HCT116 (cell line): Measurements from ENCODE around the gene RBL1. TPM values are rescaled to one million over a fixed set of nuclear protein-coding genes. Genes with fewer than 3 reads are reported as not detected.
A peak's percentile ranks its signal among the peaks of the same experiment; 100 is the strongest.

Experiments
- ATAC-seq: fragments of 200-7000 bp; cut with Tn5 transposase; 2 replicates; pipeline ENCODE4 v1.9.1; 2020; ENCODE audit warnings: mild to moderate bottlenecking, moderate library complexity
- BruUV-seq: library from RNA; stranded (reverse); fragments of 400-500 nt; replicated peaks from 2 replicates; lab custom pipeline; 2021; lab: Mats Ljungman, UMichigan
- CTCF ChIA-PET: fragments of 300-600 bp; sonication (Branson Sonifier 250); formaldehyde crosslinking; loops from one replicate; lab custom pipeline; 2021; ENCODE audit warnings: antibody characterized with exemption; lab: Charles Lee
- POLR2A ChIA-PET: fragments of 300-600, 350-600 bp; sonication (Branson Sonifier 250); formaldehyde crosslinking; loops from one replicate; lab custom pipeline; 2021; ENCODE audit warnings: antibody characterized with exemption; lab: Charles Lee
- RAD21 ChIA-PET, 2 experiments: fragments of 300-600 bp; sonication (Branson Sonifier 250); formaldehyde crosslinking; loops; one replicate each; lab custom pipeline; 2023; ENCODE audit warnings: low total read pairs in 2 of 2; ENCODE audit not compliant: uncharacterized antibody in 2 of 2, unreplicated experiment in 2 of 2, low non-redundant PET in 1 of 2; lab: Charles Lee
- DNase-seq: peaks from one replicate; pipeline ENCODE4 v3.0.0-alpha.2; 2010; ENCODE audit warnings: low read depth, low spot score
- H2AFZ ChIP-seq: fragments of 200-600 bp; shearing (Covaris generic), sonication (generic); 2 replicates; pipeline ENCODE4 v1.6.1; 2017; ENCODE audit warnings: low read depth, mixed run types, mixed read lengths, antibody characterized with exemption, low read length; ENCODE audit not compliant: poor library complexity, severe bottlenecking
- H3K27ac ChIP-seq: 2 replicates; pipeline ENCODE4 v1.5.1; 2012; ENCODE audit warnings: low read depth, low read length
- H3K27me3 ChIP-seq: fragments of 200-600 bp; sonication (generic); 2 replicates; pipeline ENCODE4 v1.6.1; 2016; ENCODE audit warnings: mixed run types, low read length, mixed read lengths; ENCODE audit not compliant: insufficient read depth
- H3K36me3 ChIP-seq, 2 experiments: fragments of 200-500 bp in 1 of 2; fragments of 200-600 bp in 1 of 2; sonication (Bioruptor generic) in 1 of 2; sonication (generic) in 1 of 2; 2 replicates each; pipeline versions ENCODE4 v1.5.1 to v1.6.1; 2014 to 2016; ENCODE audit warnings: low read length in 2 of 2, inconsistent platforms in 1 of 2, mixed read lengths in 1 of 2, mixed run types in 1 of 2; ENCODE audit not compliant: insufficient read depth in 2 of 2, control insufficient read depth in 1 of 2
- H3K4me1 ChIP-seq, 2 experiments: fragments of 200-600 bp in 1 of 2; sonication (generic) in 1 of 2; 2 replicates each; pipeline versions ENCODE4 v1.5.1 to v1.6.1; 2012 to 2017; ENCODE audit warnings: low read length in 2 of 2, inconsistent platforms in 1 of 2, mild to moderate bottlenecking in 1 of 2, mixed read lengths in 1 of 2, mixed run types in 1 of 2, moderate library complexity in 1 of 2; ENCODE audit not compliant: insufficient read depth in 2 of 2, control insufficient read depth in 1 of 2
- H3K4me2 ChIP-seq: fragments of 200-600 bp; sonication (generic); 2 replicates; pipeline ENCODE4 v1.6.1; 2017; ENCODE audit warnings: mixed run types, low read length, mixed read lengths
- H3K4me3 ChIP-seq, 2 experiments: fragments of 200-600 bp in 1 of 2; sonication (generic) in 1 of 2; replicated peaks in 1 of 2; 2 replicates each; pipeline ENCODE4 v1.5.1; 2011 to 2016; ENCODE audit warnings: low read length in 2 of 2, control low read depth in 1 of 2, low read depth in 1 of 2, mild to moderate bottlenecking in 1 of 2, mixed read lengths in 1 of 2, mixed run types in 1 of 2
- H3K79me2 ChIP-seq: fragments of 200-600 bp; sonication (generic); 2 replicates; pipeline ENCODE4 v1.6.1; 2017; ENCODE audit warnings: mild to moderate bottlenecking, mixed run types, low read length, moderate library complexity, mixed read lengths; ENCODE audit not compliant: insufficient read depth
- H3K9ac ChIP-seq: fragments of 200-600 bp; sonication (generic); 2 replicates; pipeline ENCODE4 v1.6.1; 2016; ENCODE audit warnings: low read length, mixed read lengths
- H3K9me2 ChIP-seq: fragments of 200-600 bp; sonication (generic), shearing (Covaris generic); 2 replicates; pipeline ENCODE4 v1.6.1; 2017; ENCODE audit warnings: mixed run types, mild to moderate bottlenecking, moderate library complexity; ENCODE audit not compliant: insufficient read depth
- H3K9me3 ChIP-seq, 2 experiments: fragments of 200-500 bp in 1 of 2; fragments of 200-600 bp in 1 of 2; sonication (Bioruptor generic) in 1 of 2; sonication (generic) in 1 of 2; 2 replicates each; pipeline ENCODE4 v1.6.1; 2014 to 2017; ENCODE audit warnings: low read length in 2 of 2, mixed read lengths in 2 of 2, inconsistent platforms in 1 of 2, low read depth in 1 of 2, mild to moderate bottlenecking in 1 of 2, mixed run types in 1 of 2, moderate library complexity in 1 of 2; ENCODE audit not compliant: control insufficient read depth in 1 of 2, insufficient read depth in 1 of 2
- H4K20me1 ChIP-seq: fragments of 200-600 bp; sonication (generic), shearing (Covaris generic); 2 replicates; pipeline ENCODE4 v1.6.1; 2017; ENCODE audit warnings: mixed run types, mild to moderate bottlenecking, moderate library complexity; ENCODE audit not compliant: insufficient read depth
- CEBPB ChIP-seq: IDR thresholded peaks from 2 replicates; pipeline ENCODE4 v1.6.1; 2012; ENCODE audit warnings: low read depth
- EGR1 ChIP-seq: IDR thresholded peaks from 2 replicates; pipeline ENCODE4 v1.6.1; 2012; ENCODE audit warnings: low read depth
- ELF1 ChIP-seq: IDR thresholded peaks from 2 replicates; pipeline ENCODE4 v1.6.1; 2012; ENCODE audit warnings: low read depth, borderline replicate concordance
- EZH2 ChIP-seq: fragments of 200-600 bp; sonication (generic); IDR thresholded peaks from 2 replicates; pipeline ENCODE4 v1.6.1; 2017; ENCODE audit warnings: antibody characterized with exemption, mixed run types
- EZH2phosphoT487 ChIP-seq: fragments of 200-600 bp; IDR thresholded peaks from 2 replicates; pipeline ENCODE4 v1.6.1; 2018; ENCODE audit warnings: antibody characterized with exemption, borderline replicate concordance
- FOSL1 ChIP-seq: IDR thresholded peaks from 2 replicates; pipeline ENCODE4 v1.6.1; 2012; ENCODE audit warnings: low read depth
- JUND ChIP-seq: IDR thresholded peaks from 2 replicates; pipeline ENCODE4 v1.6.1; 2012
- POLR2A ChIP-seq: IDR thresholded peaks from 2 replicates; pipeline ENCODE4 v1.7.0; 2011; ENCODE audit warnings: borderline replicate concordance; ENCODE audit not compliant: insufficient read depth, insufficient read length; ENCODE audit errors: extremely low read depth
- POLR2AphosphoS5 ChIP-seq: IDR thresholded peaks from 2 replicates; pipeline ENCODE4 v1.6.1; 2011; ENCODE audit warnings: mild to moderate bottlenecking, low read depth, low read length, moderate library complexity
- SP1 ChIP-seq: IDR thresholded peaks from 2 replicates; pipeline ENCODE4 v1.6.1; 2012; ENCODE audit warnings: low read depth
- SRF ChIP-seq: IDR thresholded peaks from 2 replicates; pipeline ENCODE4 v1.6.1; 2012; ENCODE audit warnings: low read depth
- TCF7L2 ChIP-seq: IDR thresholded peaks from 2 replicates; pipeline ENCODE4 v1.7.0; 2011; ENCODE audit warnings: borderline replicate concordance, inconsistent platforms; ENCODE audit not compliant: insufficient read depth, insufficient read length; ENCODE audit errors: extremely low read depth
- intact Hi-C: fragments of 100-400 bp; cut with micrococcal nuclease; formaldehyde crosslinking; loops from 2 replicates; pipeline ENCODE4 v1.10.0; 2022
- total RNA-seq: library from RNA; stranded (reverse); gene quantifications from one replicate; pipeline ENCODE4 v1.2.1, GENCODE V29; 2021; ENCODE audit not compliant: unreplicated experiment
- TF ChIP-seq, protein P1 (sequence below): IDR thresholded peaks from 2 replicates; pipeline ENCODE4 v1.6.1; 2011; ENCODE audit warnings: mild to moderate bottlenecking, low read length, moderate library complexity; ENCODE audit not compliant: insufficient replicate concordance; ENCODE audit errors: extremely low read depth
- TF ChIP-seq, protein P2 (sequence below): IDR thresholded peaks from 2 replicates; pipeline ENCODE4 v1.6.1; 2012
- TF ChIP-seq, protein P3 (sequence below): IDR thresholded peaks from 2 replicates; pipeline ENCODE4 v1.6.1; 2012
- TF ChIP-seq, protein P4 (sequence below), 3 experiments: fragments of 200-600 bp in 1 of 3; sonication (generic) in 1 of 3; IDR thresholded peaks in 2 of 3; conservative IDR thresholded peaks in 1 of 3; 2 replicates each; pipeline ENCODE4 v1.5.1; 2012 to 2017; ENCODE audit warnings: low read depth in 2 of 3, low read length in 2 of 3, antibody characterized with exemption in 1 of 3, borderline replicate concordance in 1 of 3, control low read depth in 1 of 3, mild to moderate bottlenecking in 1 of 3, mixed read lengths in 1 of 3, mixed run types in 1 of 3, moderate library complexity in 1 of 3; ENCODE audit not compliant: insufficient read depth in 1 of 3

RBL1 gene
- total RNA-seq, 1 experiment from 2014 or later = 16.9 TPM

DNA sequence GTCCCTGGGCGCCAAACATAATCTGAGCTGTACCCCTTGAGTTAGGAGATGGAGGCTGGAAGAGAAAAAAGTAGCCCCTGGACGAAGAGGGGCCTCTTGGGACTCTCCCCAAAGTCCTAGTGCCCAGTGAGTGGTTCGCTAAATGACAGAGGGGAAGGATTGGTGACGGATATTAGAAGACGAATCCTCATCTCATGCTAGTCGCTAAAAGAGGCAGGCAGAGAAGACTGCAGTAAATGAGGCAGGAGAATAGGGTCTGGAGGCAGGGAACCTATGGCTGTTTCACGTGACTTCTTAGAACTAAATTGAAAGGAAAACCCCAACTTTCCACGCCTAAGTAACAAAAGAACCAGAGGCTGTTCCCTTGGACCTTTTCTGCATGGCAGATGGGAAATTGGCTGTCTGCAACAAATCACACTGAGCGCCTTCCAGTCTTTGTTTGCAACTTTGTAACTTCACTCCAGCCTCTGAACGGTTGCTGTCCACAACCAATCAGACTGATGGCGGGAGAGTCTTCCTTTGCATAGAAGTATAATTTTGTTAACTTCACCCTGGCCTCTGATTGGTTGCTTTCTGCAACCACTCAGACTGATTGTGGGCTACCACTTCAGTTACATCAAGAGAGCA lies 731 bp upstream of the RBL1 start:
- H3K27me3 ChIP-seq = no peaks in the 10 kb centered on the region
- TF ChIP-seq CEBPB (no peak), EZH2phosphoT487 (no peak), SP1 (no peak), JUND (no peak), TCF7L2 (no peak), EGR1 (no peak), EZH2 (no peak), SRF (no peak), FOSL1 (no peak), POLR2A (no peak), POLR2AphosphoS5 (no peak), ELF1 (no peak)
- TF ChIP-seq, protein P1, sequence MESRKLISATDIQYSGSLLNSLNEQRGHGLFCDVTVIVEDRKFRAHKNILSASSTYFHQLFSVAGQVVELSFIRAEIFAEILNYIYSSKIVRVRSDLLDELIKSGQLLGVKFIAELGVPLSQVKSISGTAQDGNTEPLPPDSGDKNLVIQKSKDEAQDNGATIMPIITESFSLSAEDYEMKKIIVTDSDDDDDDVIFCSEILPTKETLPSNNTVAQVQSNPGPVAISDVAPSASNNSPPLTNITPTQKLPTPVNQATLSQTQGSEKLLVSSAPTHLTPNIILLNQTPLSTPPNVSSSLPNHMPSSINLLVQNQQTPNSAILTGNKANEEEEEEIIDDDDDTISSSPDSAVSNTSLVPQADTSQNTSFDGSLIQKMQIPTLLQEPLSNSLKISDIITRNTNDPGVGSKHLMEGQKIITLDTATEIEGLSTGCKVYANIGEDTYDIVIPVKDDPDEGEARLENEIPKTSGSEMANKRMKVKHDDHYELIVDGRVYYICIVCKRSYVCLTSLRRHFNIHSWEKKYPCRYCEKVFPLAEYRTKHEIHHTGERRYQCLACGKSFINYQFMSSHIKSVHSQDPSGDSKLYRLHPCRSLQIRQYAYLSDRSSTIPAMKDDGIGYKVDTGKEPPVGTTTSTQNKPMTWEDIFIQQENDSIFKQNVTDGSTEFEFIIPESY = no peak
- TF ChIP-seq, protein P2, sequence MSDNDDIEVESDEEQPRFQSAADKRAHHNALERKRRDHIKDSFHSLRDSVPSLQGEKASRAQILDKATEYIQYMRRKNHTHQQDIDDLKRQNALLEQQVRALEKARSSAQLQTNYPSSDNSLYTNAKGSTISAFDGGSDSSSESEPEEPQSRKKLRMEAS = no peak
- TF ChIP-seq, protein P3, sequence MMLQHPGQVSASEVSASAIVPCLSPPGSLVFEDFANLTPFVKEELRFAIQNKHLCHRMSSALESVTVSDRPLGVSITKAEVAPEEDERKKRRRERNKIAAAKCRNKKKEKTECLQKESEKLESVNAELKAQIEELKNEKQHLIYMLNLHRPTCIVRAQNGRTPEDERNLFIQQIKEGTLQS = no peak
- TF ChIP-seq, protein P4, sequence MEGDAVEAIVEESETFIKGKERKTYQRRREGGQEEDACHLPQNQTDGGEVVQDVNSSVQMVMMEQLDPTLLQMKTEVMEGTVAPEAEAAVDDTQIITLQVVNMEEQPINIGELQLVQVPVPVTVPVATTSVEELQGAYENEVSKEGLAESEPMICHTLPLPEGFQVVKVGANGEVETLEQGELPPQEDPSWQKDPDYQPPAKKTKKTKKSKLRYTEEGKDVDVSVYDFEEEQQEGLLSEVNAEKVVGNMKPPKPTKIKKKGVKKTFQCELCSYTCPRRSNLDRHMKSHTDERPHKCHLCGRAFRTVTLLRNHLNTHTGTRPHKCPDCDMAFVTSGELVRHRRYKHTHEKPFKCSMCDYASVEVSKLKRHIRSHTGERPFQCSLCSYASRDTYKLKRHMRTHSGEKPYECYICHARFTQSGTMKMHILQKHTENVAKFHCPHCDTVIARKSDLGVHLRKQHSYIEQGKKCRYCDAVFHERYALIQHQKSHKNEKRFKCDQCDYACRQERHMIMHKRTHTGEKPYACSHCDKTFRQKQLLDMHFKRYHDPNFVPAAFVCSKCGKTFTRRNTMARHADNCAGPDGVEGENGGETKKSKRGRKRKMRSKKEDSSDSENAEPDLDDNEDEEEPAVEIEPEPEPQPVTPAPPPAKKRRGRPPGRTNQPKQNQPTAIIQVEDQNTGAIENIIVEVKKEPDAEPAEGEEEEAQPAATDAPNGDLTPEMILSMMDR (IDR thresholded peaks at IDR 0.05 in 2 of 3, conservative IDR thresholded peaks at IDR 0.05 in 1 of 3; ENCODE audit: borderline replicate concordance in 1 of 3, insufficient read depth in 1 of 3, low read depth in 2 of 3, low read length in 2 of 3) = no peak
- peak overlapping the region; percentile 84 for H3K9ac ChIP-seq
- ChIA-PET CTCF (no interaction called here), POLR2A (interaction anchor here (1.6 kb wide), 1 partner anchor 12 kb away, joined by 5 read pairs; no protein-coding TSS in a partner anchor), RAD21 (no interaction called here)
- ATAC-seq (no peak), DNase-seq (no peak)
- peak overlapping the region; percentile 80 for H3K4me2 ChIP-seq
- no peaks in the 10 kb centered on the region for H3K9me3 ChIP-seq
- BruUV-seq = no TSS peak
- H3K4me1 ChIP-seq = peaks cover 14 to 20% of the 10 kb centered on the region in 2 experiments
- intact Hi-C loops = no loop called here
- peak overlapping the region; percentile 74 to 91 for H3K4me3 ChIP-seq
- H3K9me2 ChIP-seq = no peaks in the 10 kb centered on the region
- H3K36me3 ChIP-seq = no peaks in the 10 kb centered on the region
- no peaks in the 10 kb centered on the region for H4K20me1 ChIP-seq
- H3K79me2 ChIP-seq = peaks cover 41% of the 10 kb centered on the region
- H2AFZ ChIP-seq = peak overlapping the region; percentile 95
- H3K27ac ChIP-seq = peak overlapping the region; percentile 74
